HepG2 (cell line): ENCODE measurements around the gene PLCD4. TPM values are rescaled to one million over a fixed set of nuclear protein-coding genes. Genes with fewer than 3 reads are reported as not detected.

Source experiments
- ADNP ChIP-seq: sonication (generic); formaldehyde crosslinking; IDR thresholded peaks from 2 replicates; pipeline ENCODE4 v1.4.0; 2020; ENCODE audit warnings: missing genetic modification reagents
- AGO2 ChIP-seq: fragments of 200-400 bp; formaldehyde crosslinking; optimal IDR thresholded peaks from 2 replicates; pipeline ENCODE3; 2017; ENCODE audit warnings: mild to moderate bottlenecking, low read depth, low read length, moderate library complexity
- ETV5 ChIP-seq: IDR thresholded peaks from 2 replicates; pipeline ENCODE4 v1.6.1; 2018; ENCODE audit warnings: missing biosample characterization, missing genetic modification reagents, inconsistent platforms, borderline replicate concordance
- ISL2 ChIP-seq: sonication (generic); formaldehyde crosslinking; IDR thresholded peaks from 2 replicates; pipeline ENCODE4 v1.5.0; 2020; ENCODE audit warnings: missing genetic modification reagents
- MIXL1 ChIP-seq: IDR thresholded peaks from 2 replicates; pipeline ENCODE4 v1.6.1; 2016
- NFIB ChIP-seq: sonication (generic); formaldehyde crosslinking; IDR thresholded peaks from 2 replicates; pipeline ENCODE4 v1.9.0; 2021; ENCODE audit warnings: missing genetic modification reagents, mild to moderate bottlenecking, borderline replicate concordance
- PHF8 ChIP-seq: sonication (generic); formaldehyde crosslinking; IDR thresholded peaks from 2 replicates; pipeline ENCODE4 v1.5.0; 2020; ENCODE audit warnings: missing genetic modification reagents
- RFX1 ChIP-seq: fragments of 450-650 bp; IDR thresholded peaks from 2 replicates; pipeline ENCODE4 v1.6.1; 2017
- RFX5 ChIP-seq: IDR thresholded peaks from 2 replicates; pipeline ENCODE4 v1.6.1; 2011; ENCODE audit warnings: low read depth, low read length, improper control_type of control experiment
- SALL1 ChIP-seq: sonication (generic); formaldehyde crosslinking; IDR thresholded peaks from 2 replicates; pipeline ENCODE4 v1.8.0; 2022; ENCODE audit warnings: mild to moderate bottlenecking, missing genetic modification reagents
- TEAD2 ChIP-seq: sonication (generic); formaldehyde crosslinking; IDR thresholded peaks from 2 replicates; pipeline ENCODE4 v1.9.0; 2021; ENCODE audit warnings: missing genetic modification reagents
- ZC3H13 ChIP-seq: sonication (generic); formaldehyde crosslinking; IDR thresholded peaks from 2 replicates; pipeline ENCODE4 v1.8.1; 2023; ENCODE audit warnings: mild to moderate bottlenecking, missing genetic modification reagents, moderate library complexity
- ZNF367 ChIP-seq: sonication (generic); formaldehyde crosslinking; IDR thresholded peaks from 2 replicates; pipeline ENCODE4 v1.4.0; 2020; ENCODE audit warnings: missing genetic modification reagents, borderline replicate concordance
- ZNF451 ChIP-seq: sonication (generic); formaldehyde crosslinking; IDR thresholded peaks from 2 replicates; pipeline ENCODE4 v1.5.0; 2020; ENCODE audit warnings: mild to moderate bottlenecking, missing genetic modification reagents
- ZNF556 ChIP-seq: sonication (generic); formaldehyde crosslinking; IDR thresholded peaks from 2 replicates; pipeline ENCODE4 v1.4.0; 2020; ENCODE audit warnings: mild to moderate bottlenecking, missing genetic modification reagents, borderline replicate concordance
- ZNF737 ChIP-seq: sonication (generic); formaldehyde crosslinking; IDR thresholded peaks from 2 replicates; pipeline ENCODE4 v1.5.0; 2020; ENCODE audit warnings: missing genetic modification reagents, mild to moderate bottlenecking, borderline replicate concordance
- ZNF816 ChIP-seq: sonication (generic); formaldehyde crosslinking; IDR thresholded peaks from 2 replicates; pipeline ENCODE4 v1.8.0; 2022; ENCODE audit warnings: missing genetic modification reagents, mild to moderate bottlenecking, borderline replicate concordance
- ZNF850 ChIP-seq: sonication (generic); formaldehyde crosslinking; conservative IDR thresholded peaks from 2 replicates; pipeline ENCODE4 v1.9.0; 2021; ENCODE audit warnings: mild to moderate bottlenecking, missing genetic modification reagents
- polyA plus RNA-seq, 8 experiments: library from polyadenylated mRNA; depleted of rRNA in 3 of 8; stranded (reverse) in 7 of 8; unstranded in 1 of 8; fragments of >200 nt; fragmentation: Illumina TruSeq in 4 of 8; extraction: Trizol in 4 of 8; gene quantifications; 2 replicates each; pipeline versions ENCODE4 v1.2.1 to v1.2.3, GENCODE V29; 2011 to 2016; ENCODE audit warnings: low read depth in 4 of 8, missing spikeins in 1 of 8, mixed read lengths in 1 of 8; ENCODE audit not compliant: insufficient read depth in 1 of 8
- total RNA-seq, 5 experiments: library from RNA; depleted of rRNA; stranded (reverse); fragments of >200 nt; fragmentation: Illumina TruSeq; extraction: Trizol; gene quantifications; 2 replicates each; pipeline ENCODE4 v1.2.3, GENCODE V29; 2016; ENCODE audit warnings: low read depth in 1 of 5
- TF ChIP-seq, protein P1 (sequence below): sonication (generic); formaldehyde crosslinking; IDR thresholded peaks from 2 replicates; pipeline ENCODE4 v1.4.0; 2020; ENCODE audit warnings: missing genetic modification reagents
- TF ChIP-seq, protein P2 (sequence below): fragments of 450-650 bp; IDR thresholded peaks from 2 replicates; pipeline ENCODE4 v1.6.1; 2017; ENCODE audit warnings: mild to moderate bottlenecking
- TF ChIP-seq, protein P3 (sequence below): sonication (generic); formaldehyde crosslinking; IDR thresholded peaks from 2 replicates; pipeline ENCODE4 v1.5.0; 2020; ENCODE audit warnings: mild to moderate bottlenecking, missing genetic modification reagents

Gene PLCD4
- total and polyA plus RNA-seq, 2 of the 13 experiments (the other 11 are each of a cell fraction or from before 2014, with no cell fraction given): 0.26 TPM; not detected in 1

- TF ChIP-seq, protein P1, sequence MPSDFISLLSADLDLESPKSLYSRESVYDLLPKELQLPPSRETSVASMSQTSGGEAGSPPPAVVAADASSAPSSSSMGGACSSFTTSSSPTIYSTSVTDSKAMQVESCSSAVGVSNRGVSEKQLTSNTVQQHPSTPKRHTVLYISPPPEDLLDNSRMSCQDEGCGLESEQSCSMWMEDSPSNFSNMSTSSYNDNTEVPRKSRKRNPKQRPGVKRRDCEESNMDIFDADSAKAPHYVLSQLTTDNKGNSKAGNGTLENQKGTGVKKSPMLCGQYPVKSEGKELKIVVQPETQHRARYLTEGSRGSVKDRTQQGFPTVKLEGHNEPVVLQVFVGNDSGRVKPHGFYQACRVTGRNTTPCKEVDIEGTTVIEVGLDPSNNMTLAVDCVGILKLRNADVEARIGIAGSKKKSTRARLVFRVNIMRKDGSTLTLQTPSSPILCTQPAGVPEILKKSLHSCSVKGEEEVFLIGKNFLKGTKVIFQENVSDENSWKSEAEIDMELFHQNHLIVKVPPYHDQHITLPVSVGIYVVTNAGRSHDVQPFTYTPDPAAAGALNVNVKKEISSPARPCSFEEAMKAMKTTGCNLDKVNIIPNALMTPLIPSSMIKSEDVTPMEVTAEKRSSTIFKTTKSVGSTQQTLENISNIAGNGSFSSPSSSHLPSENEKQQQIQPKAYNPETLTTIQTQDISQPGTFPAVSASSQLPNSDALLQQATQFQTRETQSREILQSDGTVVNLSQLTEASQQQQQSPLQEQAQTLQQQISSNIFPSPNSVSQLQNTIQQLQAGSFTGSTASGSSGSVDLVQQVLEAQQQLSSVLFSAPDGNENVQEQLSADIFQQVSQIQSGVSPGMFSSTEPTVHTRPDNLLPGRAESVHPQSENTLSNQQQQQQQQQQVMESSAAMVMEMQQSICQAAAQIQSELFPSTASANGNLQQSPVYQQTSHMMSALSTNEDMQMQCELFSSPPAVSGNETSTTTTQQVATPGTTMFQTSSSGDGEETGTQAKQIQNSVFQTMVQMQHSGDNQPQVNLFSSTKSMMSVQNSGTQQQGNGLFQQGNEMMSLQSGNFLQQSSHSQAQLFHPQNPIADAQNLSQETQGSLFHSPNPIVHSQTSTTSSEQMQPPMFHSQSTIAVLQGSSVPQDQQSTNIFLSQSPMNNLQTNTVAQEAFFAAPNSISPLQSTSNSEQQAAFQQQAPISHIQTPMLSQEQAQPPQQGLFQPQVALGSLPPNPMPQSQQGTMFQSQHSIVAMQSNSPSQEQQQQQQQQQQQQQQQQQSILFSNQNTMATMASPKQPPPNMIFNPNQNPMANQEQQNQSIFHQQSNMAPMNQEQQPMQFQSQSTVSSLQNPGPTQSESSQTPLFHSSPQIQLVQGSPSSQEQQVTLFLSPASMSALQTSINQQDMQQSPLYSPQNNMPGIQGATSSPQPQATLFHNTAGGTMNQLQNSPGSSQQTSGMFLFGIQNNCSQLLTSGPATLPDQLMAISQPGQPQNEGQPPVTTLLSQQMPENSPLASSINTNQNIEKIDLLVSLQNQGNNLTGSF (CRISPR knock-in tag): no peak
- no peak for TF ChIP-seq ZNF451 (CRISPR knock-in tag)
- TF ChIP-seq MIXL1 (CRISPR knock-in tag): no peak
- TF ChIP-seq RFX5: no peak
- TF ChIP-seq, protein P2, sequence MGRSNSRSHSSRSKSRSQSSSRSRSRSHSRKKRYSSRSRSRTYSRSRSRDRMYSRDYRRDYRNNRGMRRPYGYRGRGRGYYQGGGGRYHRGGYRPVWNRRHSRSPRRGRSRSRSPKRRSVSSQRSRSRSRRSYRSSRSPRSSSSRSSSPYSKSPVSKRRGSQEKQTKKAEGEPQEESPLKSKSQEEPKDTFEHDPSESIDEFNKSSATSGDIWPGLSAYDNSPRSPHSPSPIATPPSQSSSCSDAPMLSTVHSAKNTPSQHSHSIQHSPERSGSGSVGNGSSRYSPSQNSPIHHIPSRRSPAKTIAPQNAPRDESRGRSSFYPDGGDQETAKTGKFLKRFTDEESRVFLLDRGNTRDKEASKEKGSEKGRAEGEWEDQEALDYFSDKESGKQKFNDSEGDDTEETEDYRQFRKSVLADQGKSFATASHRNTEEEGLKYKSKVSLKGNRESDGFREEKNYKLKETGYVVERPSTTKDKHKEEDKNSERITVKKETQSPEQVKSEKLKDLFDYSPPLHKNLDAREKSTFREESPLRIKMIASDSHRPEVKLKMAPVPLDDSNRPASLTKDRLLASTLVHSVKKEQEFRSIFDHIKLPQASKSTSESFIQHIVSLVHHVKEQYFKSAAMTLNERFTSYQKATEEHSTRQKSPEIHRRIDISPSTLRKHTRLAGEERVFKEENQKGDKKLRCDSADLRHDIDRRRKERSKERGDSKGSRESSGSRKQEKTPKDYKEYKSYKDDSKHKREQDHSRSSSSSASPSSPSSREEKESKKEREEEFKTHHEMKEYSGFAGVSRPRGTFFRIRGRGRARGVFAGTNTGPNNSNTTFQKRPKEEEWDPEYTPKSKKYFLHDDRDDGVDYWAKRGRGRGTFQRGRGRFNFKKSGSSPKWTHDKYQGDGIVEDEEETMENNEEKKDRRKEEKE: no peak
- no peak for TF ChIP-seq AGO2
- TF ChIP-seq ADNP (CRISPR knock-in tag): no peak
- no peak for TF ChIP-seq NFIB (CRISPR knock-in tag)
- no peak for TF ChIP-seq RFX1
- TF ChIP-seq SALL1 (CRISPR knock-in tag): peak; percentile 50
- TF ChIP-seq ZNF556 (CRISPR knock-in tag): no peak
- TF ChIP-seq TEAD2 (CRISPR knock-in tag): no peak
- no peak for TF ChIP-seq PHF8 (CRISPR knock-in tag)
- no peak for TF ChIP-seq ETV5 (CRISPR knock-in tag)
- no peak for TF ChIP-seq ZC3H13 (CRISPR knock-in tag)
- TF ChIP-seq, protein P3, sequence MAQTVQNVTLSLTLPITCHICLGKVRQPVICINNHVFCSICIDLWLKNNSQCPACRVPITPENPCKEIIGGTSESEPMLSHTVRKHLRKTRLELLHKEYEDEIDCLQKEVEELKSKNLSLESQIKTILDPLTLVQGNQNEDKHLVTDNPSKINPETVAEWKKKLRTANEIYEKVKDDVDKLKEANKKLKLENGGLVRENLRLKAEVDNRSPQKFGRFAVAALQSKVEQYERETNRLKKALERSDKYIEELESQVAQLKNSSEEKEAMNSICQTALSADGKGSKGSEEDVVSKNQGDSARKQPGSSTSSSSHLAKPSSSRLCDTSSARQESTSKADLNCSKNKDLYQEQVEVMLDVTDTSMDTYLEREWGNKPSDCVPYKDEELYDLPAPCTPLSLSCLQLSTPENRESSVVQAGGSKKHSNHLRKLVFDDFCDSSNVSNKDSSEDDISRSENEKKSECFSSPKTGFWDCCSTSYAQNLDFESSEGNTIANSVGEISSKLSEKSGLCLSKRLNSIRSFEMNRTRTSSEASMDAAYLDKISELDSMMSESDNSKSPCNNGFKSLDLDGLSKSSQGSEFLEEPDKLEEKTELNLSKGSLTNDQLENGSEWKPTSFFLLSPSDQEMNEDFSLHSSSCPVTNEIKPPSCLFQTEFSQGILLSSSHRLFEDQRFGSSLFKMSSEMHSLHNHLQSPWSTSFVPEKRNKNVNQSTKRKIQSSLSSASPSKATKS (CRISPR knock-in tag): no peak
- TF ChIP-seq ZNF850 (CRISPR knock-in tag): no peak
- TF ChIP-seq ZNF367 (CRISPR knock-in tag): no peak
- no peak for TF ChIP-seq ZNF737 (CRISPR knock-in tag)
- TF ChIP-seq ZNF816 (CRISPR knock-in tag): no peak
- no peak for TF ChIP-seq ISL2 (CRISPR knock-in tag)
These were observed 8.2 kb downstream of the PLCD4 start (continued) for GRCh38 chr2:218615868-218616315.
